DOHH2 (cell line): Measurements from ENCODE around the gene PACRG.

Source experiments
- CTCF ChIP-seq: fragments of 200-600 bp; sonication (generic); IDR thresholded peaks from one replicate; pipeline ENCODE4 v1.5.1; 2014; ENCODE audit warnings: antibody characterized with exemption, mild to moderate bottlenecking, low read depth, low read length; ENCODE audit not compliant: poor library complexity, severe bottlenecking
- EZH2phosphoT487 ChIP-seq: fragments of 200-600 bp; sonication (generic); IDR thresholded peaks from 2 replicates; pipeline ENCODE4 v1.6.1; 2017; ENCODE audit warnings: borderline replicate concordance, mild to moderate bottlenecking, antibody characterized with exemption, low read length, moderate library complexity, mixed read lengths

- TF ChIP-seq CTCF (no peak), EZH2phosphoT487 (no peak)
Measured at GRCh38 chr6:163048345-163048744, 320.6 kb downstream of the PACRG start.
